ENCODE data around the gene B3GALT6. TPM values are rescaled to one million over a fixed set of nuclear protein-coding genes. Genes with fewer than 3 reads are reported as not detected.

B3GALT6 gene
- total RNA-seq, 4 donors from 2014 or later: 12.3 to 24.1 (median 15.0) TPM

GRCh38 chr1:1222575-1223225 is 9.3 kb upstream of the B3GALT6 start:
- Histone ChIP-seq H3K4me1 (peaks cover 0 to 21% (median 0%) of the 10 kb centered on the region in 3 donors), H3K4me3 (no peak overlapping the region), H3K27me3 (no peaks in the 10 kb centered on the region), H3K27ac (no peak overlapping the region), H3K9me3 (no peaks in the 10 kb centered on the region), H3K36me3 (peaks cover 0 to 100% of the 10 kb centered on the region in 2 donors)
- ATAC-seq: no peak
- WGBS, 2 donors (ENCODE audit: low coverage in 1 of 2): 90 to 96% methylated on average over 12 to 26 of the region's 44 CpGs
- TF ChIP-seq POLR2AphosphoS5 (IDR thresholded peaks at IDR 0.05) (no peak), CTCF (IDR thresholded peaks at IDR 0.05) (no peak), POLR2A (IDR thresholded peaks at IDR 0.05) (no peak), EP300 (IDR thresholded peaks at IDR 0.05) (no peak)

- no peak for ATAC-seq
- H3K27me3 ChIP-seq: no peaks in the 10 kb centered on the region
- H3K36me3 ChIP-seq: peaks cover 0 to 100% of the 10 kb centered on the region in 2 donors
- peaks cover 0 to 27% (median 0%) of the 10 kb centered on the region in 3 donors for H3K4me1 ChIP-seq
- 92% methylated on average over 2 of the region's 15 CpGs; no CpG with 5 or more reads in 1 of the 2 donors for WGBS, 2 donors (ENCODE audit: low coverage in 1 of 2)
- no peak for TF ChIP-seq CTCF (IDR thresholded peaks at IDR 0.05)
- TF ChIP-seq POLR2A (IDR thresholded peaks at IDR 0.05): no peak
- no peak for TF ChIP-seq EP300 (IDR thresholded peaks at IDR 0.05)
- TF ChIP-seq POLR2AphosphoS5 (IDR thresholded peaks at IDR 0.05): no peak
- no peak overlapping the region for H3K4me3 ChIP-seq
- H3K27ac ChIP-seq: no peak overlapping the region
- no peaks in the 10 kb centered on the region for H3K9me3 ChIP-seq
Measured at GRCh38 chr1:1223321-1223720, 8.7 kb upstream of the B3GALT6 start.

- peaks cover 0 to 33% (median 0%) of the 10 kb centered on the region in 3 donors for H3K4me1 ChIP-seq
- no peak overlapping the region for H3K27ac ChIP-seq
- no peaks in the 10 kb centered on the region for H3K9me3 ChIP-seq
- H3K4me3 ChIP-seq: no peak overlapping the region
- H3K36me3 ChIP-seq: peaks cover 0 to 100% of the 10 kb centered on the region in 2 donors
- TF ChIP-seq POLR2A (IDR thresholded peaks at IDR 0.05) (no peak), POLR2AphosphoS5 (IDR thresholded peaks at IDR 0.05) (no peak), EP300 (IDR thresholded peaks at IDR 0.05) (no peak), CTCF (IDR thresholded peaks at IDR 0.05) (no peak)
- no peaks in the 10 kb centered on the region for H3K27me3 ChIP-seq
- WGBS, 2 donors (ENCODE audit: low coverage in 1 of 2): 100% methylated on average over 1 of the region's 21 CpGs; no CpG with 5 or more reads in 1 of the 2 donors
- no peak for ATAC-seq
Measured at GRCh38 chr1:1223891-1224290, 8.1 kb upstream of the B3GALT6 start.

GRCh38 chr1:1225238-1225845 is 6.7 kb upstream of the B3GALT6 start:
- H3K27me3 ChIP-seq: no peaks in the 10 kb centered on the region
- H3K36me3 ChIP-seq: peaks cover 0 to 94% of the 10 kb centered on the region in 2 donors
- TF ChIP-seq CTCF (IDR thresholded peaks at IDR 0.05) (no peak), POLR2A (IDR thresholded peaks at IDR 0.05) (no peak), POLR2AphosphoS5 (IDR thresholded peaks at IDR 0.05) (no peak), EP300 (IDR thresholded peaks at IDR 0.05) (no peak)
- ATAC-seq: no peak
- no peak overlapping the region for H3K27ac ChIP-seq
- 88% methylated on average over 7 of the region's 34 CpGs; no CpG with 5 or more reads in 1 of the 2 donors for WGBS, 2 donors (ENCODE audit: low coverage in 1 of 2)
- peaks cover 0 to 48% (median 9%) of the 10 kb centered on the region in 3 donors for H3K4me1 ChIP-seq
- no peaks in the 10 kb centered on the region for H3K9me3 ChIP-seq
- H3K4me3 ChIP-seq: no peak overlapping the region

Measured in gastroesophageal sphincter (tissue), 4 donors.